Activated naive CD8-positive, alpha-beta T cell treated with anti-CD3 and anti-CD28 coated beads, Interleukin-2, amount 10 ng/mL, durations not matched to agents 7 days and 5 days (primary cell): ENCODE data around the gene TBX5. TPM values are rescaled to one million over a fixed set of nuclear protein-coding genes. Genes with fewer than 3 reads are reported as not detected.

Experiments
- ATAC-seq: fragments of 150-1000 bp; cut with Tn5 transposase; one replicate; pipeline ENCODE4 v1.10.0; 2021; ENCODE audit warnings: low read depth, moderate library complexity
- POLR2A ChIA-PET: fragments of 350-600 bp; sonication (Branson Sonifier 250); formaldehyde crosslinking; loops from one replicate; lab custom pipeline; 2021; ENCODE audit warnings: antibody characterized with exemption; lab: Charles Lee
- DNase-seq: peaks from one replicate; pipeline ENCODE4 v3.0.0; 2021
- H3K27ac Mint-ChIP-seq: one replicate; pipeline ENCODE4 v1.8.0; 2022; ENCODE audit warnings: mild to moderate bottlenecking, mixed read lengths
- H3K27me3 Mint-ChIP-seq: one replicate; pipeline ENCODE4 v1.8.0; 2022; ENCODE audit warnings: mild to moderate bottlenecking, moderate library complexity, mixed read lengths
- H3K36me3 Mint-ChIP-seq: one replicate; pipeline ENCODE4 v1.8.0; 2021; ENCODE audit warnings: mild to moderate bottlenecking, mixed read lengths
- H3K4me1 Mint-ChIP-seq: one replicate; pipeline ENCODE4 v1.8.0; 2021; ENCODE audit warnings: mixed read lengths
- H3K4me3 Mint-ChIP-seq: one replicate; pipeline ENCODE4 v1.8.0; 2022; ENCODE audit warnings: mild to moderate bottlenecking, moderate library complexity, mixed read lengths
- H3K9me3 Mint-ChIP-seq: one replicate; pipeline ENCODE4 v1.8.0; 2021; ENCODE audit warnings: mixed read lengths
- total RNA-seq, 2 experiments: library from RNA; stranded (reverse); gene quantifications; one replicate each; pipeline ENCODE4 v1.2.3, GENCODE V29; 2021

TBX5 gene
- not detected for total RNA-seq

DNA sequence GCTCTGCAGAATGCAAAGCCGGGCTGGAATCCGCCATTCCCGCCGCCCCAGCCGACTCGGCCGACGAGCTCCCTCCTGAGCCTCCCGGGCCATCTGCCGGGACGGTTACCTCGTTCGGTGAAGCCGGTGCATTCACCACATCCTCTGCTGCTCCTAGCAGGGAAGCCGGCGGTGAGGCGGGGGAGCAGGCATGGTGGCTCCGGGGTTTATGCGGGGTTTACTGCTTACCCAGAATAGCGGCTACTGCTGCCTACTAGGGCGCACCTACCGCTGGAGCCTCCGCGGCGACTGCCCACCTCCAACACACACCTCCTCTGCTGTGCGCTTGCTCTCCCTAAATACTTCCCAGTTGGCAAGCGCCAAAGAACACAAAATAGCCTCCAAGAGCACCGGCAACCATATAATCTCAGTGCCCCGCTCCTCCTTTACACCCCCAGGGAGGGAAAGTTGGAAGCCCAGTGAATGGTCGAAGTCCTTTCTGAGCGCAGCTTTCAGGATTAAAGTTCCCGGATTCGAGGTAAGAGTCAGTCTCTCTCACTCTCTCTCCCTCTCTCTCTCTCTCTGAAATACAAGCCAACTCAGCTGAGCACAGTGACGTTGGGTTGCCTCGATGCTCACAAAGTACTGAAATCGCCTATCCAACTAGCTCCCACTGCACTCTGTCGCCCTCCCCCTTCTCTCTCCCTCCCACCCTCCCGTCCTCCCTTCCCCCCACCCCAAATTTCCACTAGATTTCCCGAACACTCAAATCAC is at the start of gene TBX5:
TSS of gene TBX5 (minus strand) at position 626 of the 753 bp plus-strand sequence. CDS start 2,246 bp downstream, outside the sequence.
- peaks cover 9% of the 10 kb centered on the region for H3K4me1 Mint-ChIP-seq
- H3K27me3 Mint-ChIP-seq = peaks cover 95% of the 10 kb centered on the region
- ATAC-seq (no peak), DNase-seq (no peak)
- peak within 1 kb of the TSS; percentile 83 for H3K27ac Mint-ChIP-seq
- H3K9me3 Mint-ChIP-seq = peaks cover 4% of the 10 kb centered on the region
- POLR2A ChIA-PET = no interaction called here
- peaks cover 2% of the 10 kb centered on the region for H3K36me3 Mint-ChIP-seq
- H3K4me3 Mint-ChIP-seq = no peak within 1 kb of the TSS

DNA sequence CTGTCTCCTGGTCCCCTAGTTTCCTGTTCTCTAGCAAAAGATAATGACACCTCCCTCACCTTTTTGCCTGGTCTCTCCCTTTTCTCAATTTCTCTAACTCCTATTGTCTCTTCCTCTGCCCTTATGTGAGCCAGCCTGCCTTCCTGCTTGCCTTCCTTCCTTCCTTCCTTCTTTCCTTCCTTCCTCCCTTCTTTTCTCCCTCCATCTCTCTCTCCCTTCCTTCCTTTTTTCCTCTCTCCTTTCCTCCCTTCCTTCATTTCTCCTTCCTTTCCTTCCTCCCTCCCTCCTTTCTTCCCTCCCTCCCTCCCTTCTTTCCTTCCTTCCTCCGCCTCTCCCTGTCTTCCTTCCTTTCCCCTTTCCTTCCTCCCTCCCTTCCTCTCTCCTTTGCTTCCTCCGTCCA is 45.7 kb upstream of the TBX5 start:
- Mint-ChIP-seq H3K4me1 (no peaks in the 10 kb centered on the region), H3K27ac (no peak overlapping the region), H3K4me3 (no peak overlapping the region), H3K9me3 (no peaks in the 10 kb centered on the region), H3K36me3 (no peaks in the 10 kb centered on the region), H3K27me3 (peaks cover 52% of the 10 kb centered on the region)
- DNase-seq (no peak), ATAC-seq (no peak)
- POLR2A ChIA-PET = no interaction called here

DNA sequence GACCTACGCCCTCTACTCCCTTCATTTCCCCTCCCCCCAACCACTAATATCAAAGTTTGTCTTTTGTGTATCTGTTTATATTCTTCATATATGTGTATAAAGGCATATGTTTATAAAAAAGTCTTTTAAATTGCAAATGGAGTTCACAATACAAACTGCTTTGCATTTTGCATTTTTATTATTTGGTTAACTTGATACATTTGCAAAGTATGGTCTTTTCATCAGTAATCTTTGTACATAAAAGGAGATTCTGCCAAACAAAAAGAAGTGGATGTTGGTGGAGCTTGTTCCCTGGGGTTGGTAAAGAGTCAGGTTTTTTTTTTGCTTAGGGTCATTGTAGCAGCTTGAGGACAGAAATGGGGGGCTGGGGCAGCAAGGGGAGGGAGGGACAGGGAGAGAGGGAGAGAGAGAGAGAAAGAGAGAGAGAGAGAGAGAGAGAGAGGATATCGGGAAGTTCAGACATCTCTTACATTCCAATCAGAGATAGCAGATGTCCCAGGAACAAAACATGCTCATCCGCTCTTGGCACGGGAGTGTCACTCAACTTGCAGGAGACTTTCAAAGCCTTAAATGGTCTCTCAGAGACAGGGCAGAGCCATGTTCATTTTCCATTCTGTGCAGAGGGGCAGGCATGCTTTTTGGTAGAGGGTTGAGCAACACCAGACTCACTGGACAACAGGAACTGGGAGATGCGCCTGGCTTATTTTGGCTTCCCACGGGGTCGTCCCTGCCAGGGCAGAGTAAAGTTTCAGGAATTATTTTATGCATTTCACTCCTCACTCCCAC is 44.8 kb upstream of the TBX5 start:
- Mint-ChIP-seq H3K36me3 (no peaks in the 10 kb centered on the region), H3K4me3 (no peak overlapping the region), H3K27ac (no peak overlapping the region), H3K27me3 (peaks cover 61% of the 10 kb centered on the region), H3K4me1 (no peaks in the 10 kb centered on the region), H3K9me3 (no peaks in the 10 kb centered on the region)
- no peak for DNase-seq
- POLR2A ChIA-PET = no interaction called here
- ATAC-seq = no peak

DNA sequence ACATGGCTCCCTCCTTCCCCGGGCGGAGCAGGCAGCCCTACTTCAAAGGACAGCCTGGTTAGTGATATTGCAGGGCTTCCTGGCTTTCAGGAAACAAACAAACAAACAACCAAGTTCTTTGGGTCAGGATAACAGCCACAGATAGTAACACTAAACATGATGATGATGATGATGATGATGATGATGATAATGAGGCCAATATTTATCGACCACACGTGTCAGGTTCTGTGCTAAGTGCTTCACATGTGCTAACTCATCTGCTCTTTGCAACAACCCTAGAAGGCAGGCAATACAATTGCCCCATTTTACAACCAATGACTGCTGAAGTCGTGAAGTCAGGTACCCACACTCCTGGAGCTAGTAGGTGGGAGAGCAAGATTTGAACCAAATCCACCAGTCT is 44.1 kb upstream of the TBX5 start:
- no peak overlapping the region for H3K27ac Mint-ChIP-seq
- DNase-seq = no peak
- H3K9me3 Mint-ChIP-seq = no peaks in the 10 kb centered on the region
- H3K4me3 Mint-ChIP-seq = no peak overlapping the region
- no peaks in the 10 kb centered on the region for H3K36me3 Mint-ChIP-seq
- H3K27me3 Mint-ChIP-seq = peaks cover 67% of the 10 kb centered on the region
- POLR2A ChIA-PET = no interaction called here
- no peaks in the 10 kb centered on the region for H3K4me1 Mint-ChIP-seq
- ATAC-seq = no peak

DNA sequence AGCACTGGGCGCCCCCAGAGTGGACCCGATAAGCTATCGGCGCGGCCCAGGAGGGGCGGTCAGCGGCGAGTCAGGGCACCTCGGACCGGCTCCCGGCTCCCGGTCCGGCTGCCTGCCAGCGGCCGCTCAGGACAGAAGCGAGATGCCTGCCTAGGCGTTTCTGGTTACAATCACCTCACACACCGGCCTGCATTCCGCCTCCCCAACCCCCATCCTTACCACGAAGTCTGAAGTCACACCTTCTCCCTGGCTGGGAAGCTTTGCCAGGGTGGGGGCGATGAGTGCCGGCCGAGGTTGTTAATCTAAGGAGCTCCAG is 42.6 kb upstream of the TBX5 start:
- Mint-ChIP-seq H3K4me3 (no peak overlapping the region), H3K27me3 (peaks cover 77% of the 10 kb centered on the region), H3K4me1 (no peaks in the 10 kb centered on the region), H3K9me3 (peaks cover 1% of the 10 kb centered on the region), H3K27ac (no peak overlapping the region), H3K36me3 (no peaks in the 10 kb centered on the region)
- ATAC-seq = no peak
- POLR2A ChIA-PET = no interaction called here
- no peak for DNase-seq

DNA sequence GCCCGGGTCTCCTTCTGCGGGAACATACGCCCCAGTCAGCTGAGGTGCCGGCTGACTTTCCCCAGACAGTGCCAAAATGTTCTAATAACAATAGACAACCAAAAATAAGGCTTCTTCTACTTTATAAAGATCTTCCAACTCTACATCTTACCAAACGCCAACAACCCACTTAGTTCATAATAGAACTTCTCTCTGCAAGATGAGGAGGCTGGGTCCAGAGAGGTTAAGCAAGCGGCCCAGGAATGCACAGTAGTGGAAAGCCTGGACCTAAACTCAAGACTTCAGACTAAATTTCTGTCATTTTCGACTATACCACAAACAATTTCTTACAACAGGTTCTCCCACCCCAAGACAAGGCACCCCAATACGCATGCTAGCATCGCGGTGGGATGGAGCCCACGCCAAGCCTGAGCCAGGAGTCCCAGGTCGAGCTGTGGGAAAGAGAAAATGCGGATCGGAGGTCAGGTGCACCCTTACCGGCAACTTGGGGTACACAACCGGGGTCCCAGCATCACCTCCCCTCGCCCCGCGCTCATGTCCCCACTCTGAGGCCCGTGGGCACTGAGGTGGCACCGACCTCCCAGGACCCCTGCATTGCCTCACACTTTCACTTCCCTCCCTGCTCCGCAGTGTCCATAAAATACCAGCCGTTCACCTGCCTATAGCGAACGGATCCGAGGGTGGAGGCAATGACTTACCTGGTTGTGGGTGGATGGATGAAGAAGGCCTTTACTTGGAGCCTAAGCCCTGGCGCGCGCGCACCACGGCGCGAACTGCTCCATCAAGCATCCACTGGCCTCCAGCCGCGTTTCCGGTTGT is 42.1 kb upstream of the TBX5 start:
- H3K27ac Mint-ChIP-seq = no peak overlapping the region

DNA sequence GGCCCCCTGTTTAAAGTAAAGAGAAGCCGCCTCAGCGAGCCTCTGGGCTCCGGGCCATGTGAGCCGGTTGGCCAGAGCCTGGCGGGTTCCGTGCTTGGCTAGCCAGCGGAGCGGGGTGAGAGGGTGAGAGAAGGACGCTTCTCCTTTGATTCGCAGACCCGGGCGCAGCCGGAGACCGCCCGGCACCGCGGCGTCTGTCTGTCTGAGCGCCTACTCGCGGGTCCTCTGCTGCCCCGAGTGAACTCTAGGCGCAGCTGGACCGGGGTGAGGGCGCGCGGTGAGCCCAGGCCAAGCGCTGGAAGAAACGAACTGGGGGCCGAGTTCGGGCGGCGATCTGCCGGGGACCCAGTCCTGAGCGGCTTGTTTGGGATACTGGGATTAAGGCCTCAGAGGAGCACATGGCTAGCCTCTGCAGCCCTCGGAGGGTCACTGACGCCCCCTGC is 41.4 kb upstream of the TBX5 start:
- Mint-ChIP-seq H3K4me3 (no peak overlapping the region), H3K4me1 (no peaks in the 10 kb centered on the region), H3K9me3 (peaks cover 1% of the 10 kb centered on the region), H3K27me3 (peaks cover 86% of the 10 kb centered on the region), H3K27ac (no peak overlapping the region), H3K36me3 (no peaks in the 10 kb centered on the region)
- POLR2A ChIA-PET = no interaction called here
- DNase-seq = no peak
- ATAC-seq = no peak

More for the DNA sequence above, 42.1 kb upstream of the TBX5 start:
- Mint-ChIP-seq H3K9me3 (peaks cover 1% of the 10 kb centered on the region), H3K36me3 (no peaks in the 10 kb centered on the region), H3K27me3 (peaks cover 83% of the 10 kb centered on the region), H3K4me3 (no peak overlapping the region), H3K4me1 (no peaks in the 10 kb centered on the region)
- no peak for ATAC-seq
- no peak for DNase-seq
- POLR2A ChIA-PET = no interaction called here

DNA sequence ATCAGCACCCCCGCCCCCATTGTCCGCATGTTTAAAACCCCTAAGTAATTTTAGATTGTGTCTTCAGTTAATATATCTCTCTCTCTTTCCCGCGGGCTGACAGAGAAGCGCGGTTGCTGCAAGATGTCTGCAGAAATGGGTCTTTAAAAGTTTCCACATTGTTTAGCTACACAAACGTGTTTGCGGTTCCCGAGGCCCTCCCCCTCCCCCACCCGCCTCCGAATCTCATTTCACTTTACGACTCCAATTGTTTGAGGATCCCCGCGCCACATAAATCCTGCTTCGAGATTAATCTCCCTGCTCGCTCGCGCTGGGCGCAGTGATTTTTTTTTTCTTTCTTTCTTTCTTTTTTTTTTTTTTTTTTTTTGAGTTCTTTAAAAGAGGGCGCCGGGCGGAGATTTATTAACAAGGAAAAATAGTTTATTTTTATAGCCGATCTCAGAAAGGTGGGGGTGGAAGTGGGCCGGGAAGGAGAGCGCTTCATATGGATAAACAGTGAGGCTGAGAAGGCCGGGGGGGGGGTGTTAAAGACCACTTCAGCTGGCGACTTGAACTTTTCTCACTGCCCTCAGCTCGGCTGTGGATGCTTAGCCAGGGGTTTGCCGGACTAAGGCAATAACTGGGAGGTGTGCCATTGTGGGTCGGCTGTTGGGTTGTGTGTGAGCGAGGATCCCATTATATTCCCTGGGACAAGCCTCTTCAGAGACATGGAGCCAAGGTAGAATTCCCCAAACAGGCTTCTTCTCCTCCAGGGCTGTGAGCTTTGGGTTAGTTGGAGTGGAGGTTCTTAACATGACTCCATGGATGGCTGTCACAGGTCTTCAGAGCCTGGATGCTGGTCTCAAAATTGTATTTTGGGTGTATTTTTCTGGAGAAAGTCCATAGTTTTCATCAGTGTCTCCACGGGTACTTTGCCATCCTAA is 39.7 kb upstream of the TBX5 start:
- H3K9me3 Mint-ChIP-seq = peaks cover 1% of the 10 kb centered on the region
- no peaks in the 10 kb centered on the region for H3K4me1 Mint-ChIP-seq
- POLR2A ChIA-PET = no interaction called here
- H3K27ac Mint-ChIP-seq = no peak overlapping the region
- H3K36me3 Mint-ChIP-seq = no peaks in the 10 kb centered on the region
- H3K27me3 Mint-ChIP-seq = peaks cover 87% of the 10 kb centered on the region
- no peak overlapping the region for H3K4me3 Mint-ChIP-seq
- ATAC-seq = no peak
- DNase-seq = no peak

DNA sequence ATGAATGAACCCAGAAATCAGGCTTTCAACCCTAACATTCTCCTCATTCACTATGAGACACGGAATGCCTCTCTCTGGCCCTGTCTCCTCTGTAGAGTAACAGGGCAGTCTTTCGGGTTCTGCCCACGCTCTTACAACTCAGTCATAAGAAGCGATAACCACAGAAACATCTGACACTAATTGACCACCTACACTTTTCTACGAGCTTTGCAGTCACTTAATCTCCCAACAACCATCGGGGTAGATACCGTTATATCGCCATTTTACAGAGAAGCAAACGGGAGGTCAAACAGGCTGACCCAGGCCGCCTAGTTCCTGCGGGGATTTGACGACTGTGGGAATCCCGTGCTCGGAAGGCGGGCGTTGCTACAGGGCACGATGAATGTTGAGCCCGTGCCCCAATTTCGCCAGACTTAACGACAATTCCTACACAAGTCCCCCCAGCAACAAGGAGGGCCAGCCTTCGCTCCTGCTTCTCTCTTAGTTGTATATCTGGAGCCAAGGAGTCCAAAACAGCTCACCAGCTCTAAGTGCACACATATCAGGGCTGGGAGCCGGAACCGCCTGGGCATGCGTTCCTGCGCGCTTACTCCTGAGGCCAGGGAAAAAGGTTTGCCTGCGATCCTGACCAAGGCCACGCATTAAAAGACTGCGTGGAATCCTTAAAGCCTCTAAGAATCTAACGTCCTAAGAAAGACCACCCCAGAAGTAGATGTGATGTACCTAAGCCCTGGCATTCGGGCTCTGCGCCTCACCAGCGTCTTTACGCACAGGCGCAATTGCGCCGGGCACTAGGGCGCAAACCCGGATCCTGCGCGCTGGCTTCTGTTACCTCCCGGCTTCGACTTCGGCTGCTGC is 38.7 kb upstream of the TBX5 start:
- DNase-seq = peak; percentile 28
- POLR2A ChIA-PET = no interaction called here
- H3K27ac Mint-ChIP-seq = peak overlapping the region; percentile 12
- H3K4me1 Mint-ChIP-seq = no peaks in the 10 kb centered on the region
- H3K36me3 Mint-ChIP-seq = no peaks in the 10 kb centered on the region
- peaks cover 1% of the 10 kb centered on the region for H3K9me3 Mint-ChIP-seq
- peaks cover 87% of the 10 kb centered on the region for H3K27me3 Mint-ChIP-seq
- ATAC-seq = no peak
- no peak overlapping the region for H3K4me3 Mint-ChIP-seq

DNA sequence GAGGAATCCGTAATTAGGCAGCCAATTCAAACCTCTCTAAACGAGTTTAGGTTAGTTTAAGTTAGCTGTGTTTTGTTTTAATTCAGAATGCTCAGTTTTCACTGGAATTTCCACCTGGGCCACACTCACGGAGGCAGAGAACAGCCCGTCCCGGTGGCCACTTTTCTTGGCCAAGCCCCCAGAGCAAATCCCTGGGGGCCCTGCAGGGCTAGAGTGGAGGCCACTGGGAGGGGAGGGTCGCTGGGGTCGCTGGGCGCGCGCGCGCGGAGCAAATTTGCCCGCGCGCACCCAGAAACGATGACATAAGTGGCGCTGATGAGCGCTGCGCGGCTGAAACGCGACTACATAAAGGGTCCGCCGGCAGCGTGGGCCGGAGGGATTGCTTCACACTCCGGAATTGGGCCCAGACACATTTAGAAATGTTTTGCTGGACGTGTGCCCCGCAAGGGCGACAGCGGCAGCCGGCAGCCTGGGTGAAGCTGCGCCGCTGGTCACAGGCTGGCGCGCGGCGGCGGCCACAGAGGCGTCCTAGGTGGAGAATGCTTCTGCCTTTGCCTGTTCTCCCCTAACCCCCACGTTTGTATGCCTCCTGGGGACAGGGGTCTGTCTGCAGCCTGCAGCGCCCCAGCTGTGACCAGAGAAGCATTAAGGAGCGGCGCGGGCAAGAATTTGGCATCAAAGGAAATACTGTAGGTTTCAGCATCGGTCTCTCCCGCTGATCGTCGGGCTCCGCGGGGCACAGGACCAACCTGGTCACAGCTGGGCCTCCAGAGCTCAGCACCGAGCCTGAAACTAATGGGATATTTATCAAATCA is 37.9 kb upstream of the TBX5 start:
- Mint-ChIP-seq H3K27me3 (peaks cover 86% of the 10 kb centered on the region), H3K36me3 (no peaks in the 10 kb centered on the region), H3K4me1 (no peaks in the 10 kb centered on the region), H3K9me3 (peaks cover 1% of the 10 kb centered on the region), H3K4me3 (no peak overlapping the region), H3K27ac (no peak overlapping the region)
- ATAC-seq (no peak), DNase-seq (peak; percentile 30)
- POLR2A ChIA-PET = no interaction called here

DNA sequence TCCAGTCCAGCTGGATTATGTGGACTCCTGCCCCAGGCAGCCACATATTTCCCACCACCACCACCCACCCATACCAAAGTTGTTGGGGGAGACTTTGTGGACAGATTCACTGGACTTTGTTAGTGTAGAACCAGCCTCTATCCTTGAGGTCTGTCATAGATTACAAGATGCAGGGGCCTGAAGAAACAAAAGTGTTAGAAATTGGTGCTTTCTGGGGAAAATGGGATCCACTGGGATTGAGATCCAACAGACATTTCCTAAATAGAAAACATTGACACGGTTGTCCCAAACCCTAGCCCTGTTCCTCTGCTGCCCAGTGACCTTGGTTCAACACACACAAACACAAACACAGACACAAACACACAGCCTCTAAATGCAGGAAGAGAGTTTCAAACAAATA is 36.6 kb upstream of the TBX5 start:
- H3K4me3 Mint-ChIP-seq = no peak overlapping the region
- DNase-seq (no peak), ATAC-seq (no peak)
- H3K4me1 Mint-ChIP-seq = no peaks in the 10 kb centered on the region
- no peaks in the 10 kb centered on the region for H3K36me3 Mint-ChIP-seq
- peaks cover 88% of the 10 kb centered on the region for H3K27me3 Mint-ChIP-seq
- peaks cover 1% of the 10 kb centered on the region for H3K9me3 Mint-ChIP-seq
- H3K27ac Mint-ChIP-seq = no peak overlapping the region
- POLR2A ChIA-PET = no interaction called here
